Adrenal gland (tissue), 12 donors: ENCODE data around the gene WIPF3. TPM values are rescaled to one million over a fixed set of nuclear protein-coding genes. Genes with fewer than 3 reads are reported as not detected.

Source experiments
- DNase-seq, 7 donors: peaks; one replicate each; pipeline ENCODE4 v3.0.0-alpha.2; 2019 to 2020
- H3K27ac ChIP-seq, 5 donors: fragments of 200-600 bp; sonication (generic) in 4 of 5; 1 replicate in 3 of 5; 2 replicates in 2 of 5; pipeline versions ENCODE4 v1.5.1 to v1.8.0; 2016 to 2020; ENCODE audit warnings: mild to moderate bottlenecking in 1 of 5
- H3K27me3 ChIP-seq: fragments of 200-600 bp; 2 replicates; pipeline ENCODE4 v1.8.0; 2021
- H3K36me3 ChIP-seq, 2 donors: fragments of 200-600 bp; replicated peaks in 1 of 2; 1 replicate in 1 of 2; 2 replicates in 1 of 2; pipeline versions ENCODE4 v1.5.1 to v1.8.0; 2018 to 2022
- H3K4me1 ChIP-seq, 2 donors: fragments of 200-600 bp; replicated peaks in 1 of 2; 1 replicate in 1 of 2; 2 replicates in 1 of 2; pipeline versions ENCODE4 v1.5.1 to v1.8.0; 2018 to 2021
- H3K4me3 ChIP-seq, 4 donors: fragments of 200-600 bp; sonication (generic) in 3 of 4; one replicate each; pipeline ENCODE4 v1.5.1; 2016 to 2018
- H3K9me3 ChIP-seq, 3 donors: fragments of 200-600 bp; sonication (generic) in 1 of 3; replicated peaks in 1 of 3; 1 replicate in 2 of 3; 2 replicates in 1 of 3; pipeline versions ENCODE4 v1.5.1 to v1.8.0; 2016 to 2021
- POLR2A ChIP-seq, 2 donors: fragments of 450-650 bp; IDR thresholded peaks; one replicate each; pipeline ENCODE4 v1.6.1; 2017; ENCODE audit warnings: antibody characterized with exemption in 2 of 2, mild to moderate bottlenecking in 2 of 2, moderate library complexity in 1 of 2
- WGBS, 4 donors: extraction: QIAGEN DNeasy Blood & Tissue Kit in 2 of 4; methylation state at CpG; one replicate each; pipeline versions ENCODE4 v1.1.5 to v1.1.7; 2013 to 2017; 5-methylcytosine and 5-hydroxymethylcytosine counted together
- intact Hi-C, 2 donors: fragments of 100-400 bp; cut with DNase I; formaldehyde crosslinking; loops; one replicate each; pipeline versions ENCODE4 v1.14.1 to v1.15.0; 2022 to 2023
- polyA plus RNA-seq, 3 donors: library from polyadenylated mRNA; stranded (reverse); fragments of 200-250 nt in 2 of 3; fragments of 350-450 nt in 1 of 3; fragmentation: Illumina TruSeq in 1 of 3; extraction: RNeasy Lipid Tissue Mini Kit (QIAGEN cat#74804) in 1 of 3; gene quantifications; one replicate each; pipeline ENCODE4 v1.2.3, GENCODE V29; 2013 to 2014
- total RNA-seq, 9 donors: library from RNA; depleted of rRNA in 4 of 9; stranded (reverse); fragments of >200 nt in 4 of 9; fragments of 120-200 nt in 1 of 9; fragmentation: NEBNext Ultra II Directional in 1 of 9; extraction: Animal tissue kit (Norgen Biotek cat#: 25700) in 1 of 9; gene quantifications; one replicate each; pipeline versions ENCODE4 v1.1.0 to v1.2.4, GENCODE V29; 2013 to 2023
- TF ChIP-seq, protein P1 (sequence below), 6 experiments: fragments of 450-650 bp in 4 of 6; fragments of 200-600 bp in 2 of 6; sonication (generic) in 1 of 6; IDR thresholded peaks; 1 replicate in 5 of 6; 2 replicates in 1 of 6; pipeline versions ENCODE4 v1.5.1 to v1.8.0; 2016 to 2021; ENCODE audit warnings: antibody characterized with exemption in 6 of 6, mild to moderate bottlenecking in 2 of 6, moderate library complexity in 1 of 6
- donor health status: healthy with polysubstance abuse.
- donor health status: Bipolar disorder and iron deficiency.
- donor health status: DM: yes; HTN: yes; CAD: no.
- donor health status: DM: no; HTN: no; CAD: no.
- donor health status: DM: no; HTN: no; CAD: no.
- donor health status: DM: yes; HTN: yes; CAD: no.

WIPF3 gene
- total and polyA plus RNA-seq, 12 donors: 0.50 to 16.0 (median 5.2) TPM

- WGBS, 4 donors: 68 to 95% (median 78%) methylated on average over 4 to 5 of the region's 5 CpGs
- no peak overlapping the region for H3K4me3 ChIP-seq
- peaks cover 0 to 5% of the 10 kb centered on the region in 2 donors for H3K4me1 ChIP-seq
- H3K9me3 ChIP-seq: no peaks in the 10 kb centered on the region
- no peak for DNase-seq
- H3K36me3 ChIP-seq: peaks cover 0 to 17% of the 10 kb centered on the region in 2 donors
- TF ChIP-seq, protein P1, sequence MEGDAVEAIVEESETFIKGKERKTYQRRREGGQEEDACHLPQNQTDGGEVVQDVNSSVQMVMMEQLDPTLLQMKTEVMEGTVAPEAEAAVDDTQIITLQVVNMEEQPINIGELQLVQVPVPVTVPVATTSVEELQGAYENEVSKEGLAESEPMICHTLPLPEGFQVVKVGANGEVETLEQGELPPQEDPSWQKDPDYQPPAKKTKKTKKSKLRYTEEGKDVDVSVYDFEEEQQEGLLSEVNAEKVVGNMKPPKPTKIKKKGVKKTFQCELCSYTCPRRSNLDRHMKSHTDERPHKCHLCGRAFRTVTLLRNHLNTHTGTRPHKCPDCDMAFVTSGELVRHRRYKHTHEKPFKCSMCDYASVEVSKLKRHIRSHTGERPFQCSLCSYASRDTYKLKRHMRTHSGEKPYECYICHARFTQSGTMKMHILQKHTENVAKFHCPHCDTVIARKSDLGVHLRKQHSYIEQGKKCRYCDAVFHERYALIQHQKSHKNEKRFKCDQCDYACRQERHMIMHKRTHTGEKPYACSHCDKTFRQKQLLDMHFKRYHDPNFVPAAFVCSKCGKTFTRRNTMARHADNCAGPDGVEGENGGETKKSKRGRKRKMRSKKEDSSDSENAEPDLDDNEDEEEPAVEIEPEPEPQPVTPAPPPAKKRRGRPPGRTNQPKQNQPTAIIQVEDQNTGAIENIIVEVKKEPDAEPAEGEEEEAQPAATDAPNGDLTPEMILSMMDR (IDR thresholded peaks at IDR 0.05): no peak
- TF ChIP-seq POLR2A (IDR thresholded peaks at IDR 0.05): no peak
- intact Hi-C loops: loop anchor here (5.0 to 10.0 kb wide), 3 partner anchors 144 to 173 kb away; no protein-coding TSS in a partner anchor
- H3K27me3 ChIP-seq: no peaks in the 10 kb centered on the region
- H3K27ac ChIP-seq: no peak overlapping the region
Measured at GRCh38 chr7:29920491-29920890, 114.2 kb downstream of the WIPF3 start.

DNA sequence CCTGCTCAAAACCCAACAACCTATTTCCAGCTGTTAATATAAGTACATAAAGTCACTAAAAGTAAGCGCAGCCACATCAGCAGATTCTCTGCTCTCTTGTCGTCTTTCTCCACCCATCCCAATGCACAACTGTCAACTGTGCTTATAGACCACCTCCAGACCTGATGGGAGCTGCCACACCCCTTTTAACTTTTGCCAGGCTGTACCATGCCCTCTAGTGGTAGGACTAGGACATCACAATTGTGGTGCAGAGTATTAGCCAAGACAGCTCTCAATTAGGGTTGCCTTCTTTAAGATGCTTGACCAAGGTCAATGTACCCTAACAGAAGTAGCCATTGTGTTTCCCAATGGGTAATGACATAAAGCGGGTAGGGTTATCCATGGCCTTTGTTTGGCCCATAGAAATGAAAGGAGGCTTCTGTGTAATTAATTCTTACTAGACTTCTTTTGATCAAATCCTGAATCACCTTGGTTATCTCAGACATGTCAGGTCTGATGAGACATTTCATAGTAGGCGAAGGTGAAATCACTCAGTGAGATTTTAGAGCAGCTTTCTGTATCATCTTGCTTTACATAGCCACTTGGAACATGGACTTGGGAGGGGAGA lies 115.2 kb downstream of the WIPF3 start:
- peak; percentile 25 to 73 (median 42) for DNase-seq
- H3K36me3 ChIP-seq: peaks cover 0 to 17% of the 10 kb centered on the region in 2 donors
- intact Hi-C loops: loop anchor here (5.0 to 10.0 kb wide), 3 partner anchors 143 to 174 kb away; no protein-coding TSS in a partner anchor
- H3K27ac ChIP-seq: no peak overlapping the region
- no peaks in the 10 kb centered on the region for H3K9me3 ChIP-seq
- H3K4me3 ChIP-seq: no peak overlapping the region
- H3K4me1 ChIP-seq: no peaks in the 10 kb centered on the region
- no peak for TF ChIP-seq POLR2A (IDR thresholded peaks at IDR 0.05)
- TF ChIP-seq, protein P1 (IDR thresholded peaks at IDR 0.05): peak; percentile 78 to 93 (median 90)
- 50 to 53% (median 52%) methylated on average over 4 of the region's 4 CpGs for WGBS, 4 donors
- no peaks in the 10 kb centered on the region for H3K27me3 ChIP-seq

DNA sequence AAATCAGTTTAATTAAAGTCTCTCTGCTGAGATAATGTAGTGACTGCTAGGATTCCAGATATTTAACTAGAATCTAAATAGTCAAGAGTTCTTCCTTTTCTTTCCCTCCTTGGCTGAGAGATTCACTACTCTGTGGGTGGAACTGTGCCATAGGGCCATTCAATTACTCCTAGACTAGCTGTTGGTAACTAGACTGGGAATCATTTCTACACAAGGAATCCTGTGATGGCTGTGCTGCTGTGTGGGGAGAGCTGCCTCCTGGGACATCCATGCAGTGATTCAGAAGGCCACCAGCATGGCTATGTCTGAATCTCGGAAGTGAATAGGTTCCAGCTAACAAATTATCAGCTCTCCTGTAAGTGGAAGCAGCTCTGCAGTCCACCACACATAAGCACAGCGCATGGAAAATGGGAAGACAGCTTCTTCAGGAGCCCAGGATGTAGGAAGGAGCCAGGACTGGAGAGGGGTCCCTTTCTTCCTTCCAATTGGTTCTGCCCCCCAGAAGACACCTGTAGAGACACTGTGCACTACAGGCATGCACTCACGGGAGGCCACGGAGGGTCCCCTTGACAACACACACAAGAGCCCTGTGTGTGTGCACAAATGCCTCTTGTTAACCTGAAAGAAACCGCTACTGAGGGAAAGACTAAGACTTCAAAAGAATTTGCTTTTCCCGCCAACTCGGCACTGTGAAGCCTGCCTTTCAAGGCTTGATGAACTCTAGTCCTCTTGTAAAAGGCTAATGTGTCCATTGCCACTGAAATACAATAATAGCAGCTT lies 116.8 kb downstream of the WIPF3 start:
- Histone ChIP-seq H3K27me3 (no peaks in the 10 kb centered on the region), H3K4me3 (no peak overlapping the region), H3K9me3 (no peaks in the 10 kb centered on the region), H3K27ac (no peak overlapping the region), H3K4me1 (no peaks in the 10 kb centered on the region), H3K36me3 (peaks cover 0 to 17% of the 10 kb centered on the region in 2 donors)
- TF ChIP-seq, protein P1 (IDR thresholded peaks at IDR 0.05): no peak
- no peak for TF ChIP-seq POLR2A (IDR thresholded peaks at IDR 0.05)
- 65 to 89% (median 85%) methylated on average over 5 to 7 of the region's 7 CpGs for WGBS, 4 donors
- intact Hi-C loops: loop anchor here (5.0 to 10.0 kb wide), 3 partner anchors 142 to 176 kb away; no protein-coding TSS in a partner anchor
- DNase-seq: no peak

DNA sequence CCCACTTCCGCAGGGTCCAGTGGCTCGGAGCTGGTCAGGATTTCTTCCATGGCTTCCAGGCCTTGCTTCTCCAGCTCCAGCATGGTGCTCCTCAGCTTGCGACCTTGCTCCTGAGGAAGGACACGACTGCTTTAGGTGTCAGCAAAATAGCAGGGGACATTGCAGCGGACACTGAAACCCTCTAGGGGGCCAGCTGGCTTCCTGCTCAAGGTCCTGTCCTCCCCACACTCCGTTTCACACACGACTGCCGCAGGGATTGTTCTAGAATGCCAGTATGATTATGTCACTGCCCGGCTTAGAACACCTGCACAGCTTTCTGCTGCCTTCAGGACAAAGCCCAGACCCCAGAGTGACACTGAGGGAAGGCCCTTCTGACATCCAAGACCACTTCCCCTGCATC lies 117.7 kb downstream of the WIPF3 start:
- H3K36me3 ChIP-seq: peaks cover 0 to 17% of the 10 kb centered on the region in 2 donors
- no peak overlapping the region for H3K27ac ChIP-seq
- DNase-seq: no peak
- H3K27me3 ChIP-seq: no peaks in the 10 kb centered on the region
- 65 to 74% (median 69%) methylated on average over 9 of the region's 9 CpGs for WGBS, 4 donors
- TF ChIP-seq POLR2A (IDR thresholded peaks at IDR 0.05): no peak
- TF ChIP-seq, protein P1 (IDR thresholded peaks at IDR 0.05): no peak
- intact Hi-C loops: loop anchor here (5.0 to 10.0 kb wide), 3 partner anchors 141 to 177 kb away; no protein-coding TSS in a partner anchor
- no peak overlapping the region for H3K4me3 ChIP-seq
- no peaks in the 10 kb centered on the region for H3K4me1 ChIP-seq
- no peaks in the 10 kb centered on the region for H3K9me3 ChIP-seq
